Right lobe of liver (tissue), 6 donors: Measurements from ENCODE around the gene RPE. TPM values are rescaled to one million over a fixed set of nuclear protein-coding genes. Genes with fewer than 3 reads are reported as not detected.

Experiments used
- ATAC-seq, 4 donors: fragments of 200-7000 bp; cut with Tn5 transposase; one replicate each; pipeline ENCODE4 v1.9.1; 2020; ENCODE audit warnings: mild to moderate bottlenecking in 4 of 4, moderate library complexity in 4 of 4
- DNase-seq, 3 donors: peaks; one replicate each; pipeline ENCODE4 v3.0.0-alpha.2; 2020
- H3K27ac ChIP-seq, 3 donors: fragments of 200-600 bp; one replicate each; pipeline ENCODE4 v1.8.0; 2022
- H3K27me3 ChIP-seq, 2 donors: fragments of 200-600 bp; one replicate each; pipeline ENCODE4 v1.8.0; 2022
- H3K36me3 ChIP-seq, 4 donors: fragments of 200-600 bp; sonication (generic) in 1 of 4; one replicate each; pipeline versions ENCODE4 v1.5.1 to v1.8.0; 2017 to 2022; ENCODE audit warnings: control low read depth in 1 of 4
- H3K4me1 ChIP-seq, 4 donors: fragments of 200-600 bp; sonication (generic) in 1 of 4; one replicate each; pipeline versions ENCODE4 v1.5.1 to v1.8.0; 2017 to 2022; ENCODE audit warnings: control low read depth in 1 of 4
- H3K4me3 ChIP-seq, 3 donors: fragments of 200-600 bp; one replicate each; pipeline ENCODE4 v1.8.0; 2022
- H3K9me3 ChIP-seq, 4 donors: fragments of 200-600 bp; sonication (generic) in 1 of 4; one replicate each; pipeline versions ENCODE4 v1.5.1 to v1.8.0; 2017 to 2022; ENCODE audit warnings: control low read depth in 1 of 4
- CTCF ChIP-seq, 4 donors: fragments of 200-600 bp in 3 of 4; fragments of 450-650 bp in 1 of 4; IDR thresholded peaks; one replicate each; pipeline versions ENCODE4 v1.5.1 to v1.8.0; 2016 to 2022; ENCODE audit warnings: antibody characterized with exemption in 4 of 4, mild to moderate bottlenecking in 2 of 4
- POLR2A ChIP-seq: fragments of 450-650 bp; IDR thresholded peaks from one replicate; pipeline ENCODE4 v1.6.1; 2017; ENCODE audit warnings: antibody characterized with exemption, mild to moderate bottlenecking
- WGBS: methylation state at CpG from one replicate; pipeline ENCODE4 v1.1.6; 2018; ENCODE audit warnings: low coverage, low lambda C conversion rate; ENCODE audit not compliant: insufficient coverage; ENCODE audit errors: missing lambda C conversion rate; 5-methylcytosine and 5-hydroxymethylcytosine counted together
- intact Hi-C, 2 donors: fragments of 100-400 bp; cut with DNase I; formaldehyde crosslinking; loops; one replicate each; pipeline versions ENCODE4 v1.11.2 to v1.14.1; 2022
- total RNA-seq, 6 experiments: library from RNA; depleted of rRNA in 2 of 6; stranded (reverse); fragments of >200 nt in 2 of 6; fragmentation: NEBNext Ultra II Directional in 3 of 6; extraction: Animal tissue kit (Norgen Biotek cat#: 25700) in 3 of 6; gene quantifications; one replicate each; pipeline versions ENCODE4 v1.1.0 to v1.2.4, GENCODE V29; 2016 to 2023
- donor health status: DM: no; HTN: yes; CAD: no.
- donor health status: DM: no; HTN: no; CAD: no.
- donor health status: DM: no; HTN: no; CAD: no.
- donor health status: DM: no; HTN: yes; CAD: no.
- donor health status: DM: no; HTN: yes; CAD: no.

The RPE gene
- total RNA-seq, 6 experiments from 2014 or later, result 21.8 to 39.9 (median 25.3) TPM

DNA sequence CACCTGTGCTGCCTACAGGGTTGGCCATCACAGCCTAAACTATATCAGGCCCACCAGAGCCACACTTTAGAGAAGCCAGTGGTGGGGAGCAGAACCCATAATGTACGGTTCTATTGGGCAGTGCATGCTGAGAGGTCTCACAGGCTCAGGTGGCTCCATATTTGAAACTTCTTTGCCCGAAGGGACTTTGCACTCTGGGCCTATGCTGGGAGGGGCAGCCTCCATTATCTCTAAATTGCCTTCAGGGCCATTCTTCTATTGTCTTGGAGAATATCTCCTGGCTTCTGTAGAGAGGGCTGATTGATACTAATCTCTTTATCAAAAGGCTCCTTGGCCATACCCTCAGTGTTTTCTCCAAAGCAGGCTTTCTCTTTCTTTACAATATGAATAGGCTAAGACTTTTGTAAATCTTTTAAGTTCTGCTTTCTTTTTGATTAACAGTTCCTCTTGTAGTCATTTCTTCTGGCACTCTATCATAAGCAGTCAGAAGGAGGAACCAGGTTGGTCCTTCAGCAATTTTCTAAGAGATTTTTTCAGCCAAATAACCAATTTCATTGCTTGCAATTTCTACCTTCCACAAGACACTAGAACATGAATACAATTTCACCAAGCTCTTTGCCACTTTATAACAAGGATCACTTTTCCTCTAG is 44.5 kb downstream of the RPE start:
- H3K4me3 ChIP-seq, result no peak overlapping the region
- WGBS, result no CpG with 5 or more reads among the region's 2 CpGs
- no peaks in the 10 kb centered on the region for H3K4me1 ChIP-seq
- TF ChIP-seq POLR2A (no peak), CTCF (IDR thresholded peaks at IDR 0.05) (no peak)
- DNase-seq, result no peak
- H3K27me3 ChIP-seq, result no peaks in the 10 kb centered on the region
- H3K9me3 ChIP-seq, result no peaks in the 10 kb centered on the region
- peaks cover 0 to 2% (median 0%) of the 10 kb centered on the region in 4 donors for H3K36me3 ChIP-seq
- intact Hi-C loops, result no loop called here
- no peak for ATAC-seq
- no peak overlapping the region for H3K27ac ChIP-seq

- H3K4me1 ChIP-seq, result no peaks in the 10 kb centered on the region
- peaks cover 0 to 5% (median 2%) of the 10 kb centered on the region in 4 donors for H3K9me3 ChIP-seq
- H3K27me3 ChIP-seq, result no peaks in the 10 kb centered on the region
- no peak overlapping the region for H3K27ac ChIP-seq
- no peaks in the 10 kb centered on the region for H3K36me3 ChIP-seq
- DNase-seq (no peak), ATAC-seq (no peak)
- TF ChIP-seq POLR2A (no peak), CTCF (IDR thresholded peaks at IDR 0.05) (no peak)
- no peak overlapping the region for H3K4me3 ChIP-seq
- WGBS, result 80% methylated on average over 1 of the region's 1 CpG
- intact Hi-C loops, result no loop called here
These were observed 47.4 kb downstream of the RPE start for GRCh38 chr2:210049831-210050230.

- intact Hi-C loops, result no loop called here
- Histone ChIP-seq H3K4me1 (no peaks in the 10 kb centered on the region), H3K27ac (no peak overlapping the region), H3K4me3 (no peak overlapping the region), H3K27me3 (no peaks in the 10 kb centered on the region), H3K9me3 (peaks cover 0 to 6% (median 3%) of the 10 kb centered on the region in 4 donors), H3K36me3 (no peaks in the 10 kb centered on the region)
- TF ChIP-seq CTCF (IDR thresholded peaks at IDR 0.05) (no peak), POLR2A (no peak)
- DNase-seq (no peak), ATAC-seq (no peak)
- WGBS, result 100% methylated on average over 1 of the region's 1 CpG
These were observed 48.4 kb downstream of the RPE start for GRCh38 chr2:210050885-210051284.

DNA sequence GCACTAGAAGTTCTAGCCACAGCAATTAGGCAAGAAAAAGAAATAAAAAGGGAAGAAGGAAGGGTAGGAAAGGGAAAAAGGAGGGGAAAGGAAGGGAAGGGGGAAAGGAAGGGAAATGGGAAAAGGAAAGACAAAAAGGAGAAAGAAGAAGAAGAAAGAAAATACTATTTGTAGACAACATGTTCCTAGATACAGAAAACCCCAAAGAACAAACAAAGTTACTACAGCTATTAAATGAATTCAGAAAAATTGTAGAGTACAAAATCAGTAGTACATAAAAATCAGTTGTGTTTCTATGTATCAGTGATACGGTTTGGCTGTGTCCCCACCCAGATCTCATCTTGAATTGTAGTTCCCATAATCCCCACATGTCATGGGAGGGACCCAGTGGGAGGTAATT is 52.3 kb downstream of the RPE start:
- ATAC-seq (no peak), DNase-seq (no peak)
- intact Hi-C loops, result no loop called here
- no peaks in the 10 kb centered on the region for H3K36me3 ChIP-seq
- WGBS, result 86% methylated on average over 1 of the region's 1 CpG
- no peak overlapping the region for H3K27ac ChIP-seq
- H3K9me3 ChIP-seq, result peaks cover 0 to 6% (median 3%) of the 10 kb centered on the region in 4 donors
- H3K4me1 ChIP-seq, result no peaks in the 10 kb centered on the region
- TF ChIP-seq POLR2A (no peak), CTCF (IDR thresholded peaks at IDR 0.05) (no peak)
- no peaks in the 10 kb centered on the region for H3K27me3 ChIP-seq
- H3K4me3 ChIP-seq, result no peak overlapping the region

GRCh38 chr2:210055825-210056224 is 53.4 kb downstream of the RPE start:
- Histone ChIP-seq H3K9me3 (peaks cover 0 to 6% (median 3%) of the 10 kb centered on the region in 4 donors), H3K27me3 (no peaks in the 10 kb centered on the region), H3K4me3 (no peak overlapping the region), H3K27ac (no peak overlapping the region), H3K4me1 (no peaks in the 10 kb centered on the region), H3K36me3 (no peaks in the 10 kb centered on the region)
- DNase-seq, result no peak
- no peak for ATAC-seq
- TF ChIP-seq CTCF (IDR thresholded peaks at IDR 0.05) (no peak), POLR2A (no peak)
- intact Hi-C loops, result no loop called here
- WGBS, result no CpG with 5 or more reads among the region's 3 CpGs
